SK-N-SH (cell line): ENCODE results near the gene TGM3. TPM values are rescaled to one million over a fixed set of nuclear protein-coding genes. Genes with fewer than 3 reads are reported as not detected.

Source experiments
- CTCF ChIA-PET: fragments of 300-600, 350-600 bp; formaldehyde crosslinking; extraction: SDS; loops from one replicate; lab custom pipeline; 2021; lab: Yijun Ruan, JAX
- POLR2A ChIA-PET: fragments of 350-600 bp; sonication (Branson Sonifier 250); formaldehyde crosslinking; extraction: SDS; loops from one replicate; lab custom pipeline; 2020; ENCODE audit warnings: antibody characterized with exemption, inconsistent platforms; lab: Yijun Ruan, JAX
- DNase-seq: peaks from one replicate; pipeline ENCODE4 v3.0.0; 2012
- H2AFZ ChIP-seq: fragments of 200-600 bp; sonication (generic); 2 replicates; pipeline ENCODE4 v1.8.1; 2016; ENCODE audit warnings: antibody characterized with exemption, mild to moderate bottlenecking, low read depth
- H3F3A ChIP-seq: fragments of 200-600 bp; sonication (generic); replicated peaks from 2 replicates; pipeline ENCODE3; 2016; ENCODE audit warnings: antibody characterized with exemption, mild to moderate bottlenecking; ENCODE audit not compliant: insufficient read depth
- H3K27ac ChIP-seq, 2 experiments: fragments of 200-500 bp in 1 of 2; fragments of 200-600 bp in 1 of 2; sonication (Bioruptor generic) in 1 of 2; sonication (generic), shearing (Covaris generic) in 1 of 2; 2 replicates each; pipeline versions ENCODE4 v1.5.1 to v1.6.1; 2014 to 2016; ENCODE audit warnings: low read depth in 2 of 2, inconsistent platforms in 1 of 2, low read length in 1 of 2, mild to moderate bottlenecking in 1 of 2, mixed read lengths in 1 of 2
- H3K27me3 ChIP-seq: fragments of 200-600 bp; sonication (generic), shearing (Covaris generic); 2 replicates; pipeline ENCODE4 v1.6.1; 2016; ENCODE audit warnings: mixed run types; ENCODE audit not compliant: insufficient read depth
- H3K36me3 ChIP-seq, 2 experiments: fragments of 200-500 bp in 1 of 2; fragments of 200-600 bp in 1 of 2; sonication (Bioruptor generic) in 1 of 2; sonication (generic) in 1 of 2; replicated peaks in 1 of 2; 2 replicates each; pipeline versions ENCODE3 to v1.5.1; 2014 to 2016; ENCODE audit warnings: low read length in 1 of 2, mild to moderate bottlenecking in 1 of 2; ENCODE audit not compliant: insufficient read depth in 2 of 2, control insufficient read depth in 1 of 2
- H3K4me1 ChIP-seq, 2 experiments: fragments of 200-500 bp in 1 of 2; fragments of 200-600 bp in 1 of 2; sonication (Bioruptor generic) in 1 of 2; sonication (generic), shearing (Covaris generic) in 1 of 2; 2 replicates each; pipeline versions ENCODE4 v1.5.1 to v1.6.1; 2014 to 2016; ENCODE audit warnings: low read depth in 1 of 2, low read length in 1 of 2, mixed run types in 1 of 2; ENCODE audit not compliant: insufficient read depth in 2 of 2, control insufficient read depth in 1 of 2
- H3K4me2 ChIP-seq: fragments of 200-600 bp; sonication (generic), shearing (Covaris generic); 2 replicates; pipeline ENCODE4 v1.6.1; 2017; ENCODE audit warnings: mixed run types
- H3K4me3 ChIP-seq, 2 experiments: fragments of 200-500 bp in 1 of 2; fragments of 200-600 bp in 1 of 2; sonication (Bioruptor generic) in 1 of 2; sonication (generic), shearing (Covaris generic) in 1 of 2; 2 replicates each; pipeline versions ENCODE4 v1.5.1 to v1.8.1; 2014 to 2016; ENCODE audit warnings: low read depth in 2 of 2, inconsistent platforms in 1 of 2, low read length in 1 of 2, mild to moderate bottlenecking in 1 of 2, mixed read lengths in 1 of 2, moderate library complexity in 1 of 2
- H3K79me2 ChIP-seq: fragments of 200-600 bp; sonication (generic); 2 replicates; pipeline ENCODE4 v1.8.1; 2017; ENCODE audit warnings: mild to moderate bottlenecking; ENCODE audit not compliant: insufficient read depth
- H3K9ac ChIP-seq: fragments of 200-600 bp; sonication (generic); 2 replicates; pipeline ENCODE4 v1.6.1; 2017; ENCODE audit warnings: mixed run types
- H3K9me2 ChIP-seq: fragments of 200-600 bp; sonication (generic); 2 replicates; pipeline ENCODE4 v1.6.1; 2017; ENCODE audit warnings: mixed run types
- H3K9me3 ChIP-seq: fragments of 200-600 bp; sonication (generic); 2 replicates; pipeline ENCODE4 v1.6.1; 2017; ENCODE audit warnings: mixed run types, mild to moderate bottlenecking, moderate library complexity
- H4K20me1 ChIP-seq: fragments of 200-600 bp; sonication (generic); 2 replicates; pipeline ENCODE4 v1.6.1; 2017; ENCODE audit warnings: mild to moderate bottlenecking, mixed run types; ENCODE audit not compliant: insufficient read depth
- CHD2 ChIP-seq: fragments of 150-350 bp; IDR thresholded peaks from 2 replicates; pipeline ENCODE4 v1.6.1; 2018; ENCODE audit warnings: low read length; ENCODE audit not compliant: partially characterized antibody
- ELF1 ChIP-seq: IDR thresholded peaks from 2 replicates; pipeline ENCODE4 v1.4.0; 2012
- FOSL2 ChIP-seq: IDR thresholded peaks from 2 replicates; pipeline ENCODE4 v1.4.0; 2012; ENCODE audit warnings: low read depth, mild to moderate bottlenecking, moderate library complexity, borderline replicate concordance
- FOXJ3 ChIP-seq: sonication (generic); formaldehyde crosslinking; IDR thresholded peaks from 2 replicates; pipeline ENCODE4 v1.5.1; 2020; ENCODE audit warnings: mild to moderate bottlenecking, missing genetic modification reagents
- FOXM1 ChIP-seq: IDR thresholded peaks from 2 replicates; pipeline ENCODE4 v1.4.0; 2012; ENCODE audit warnings: low read depth, mild to moderate bottlenecking
- GATA2 ChIP-seq: sonication (generic); formaldehyde crosslinking; IDR thresholded peaks from 2 replicates; pipeline ENCODE4 v1.5.0; 2020; ENCODE audit warnings: mild to moderate bottlenecking, missing genetic modification reagents
- JUND ChIP-seq: IDR thresholded peaks from 2 replicates; pipeline ENCODE4 v1.4.0; 2012
- MEF2A ChIP-seq: IDR thresholded peaks from 2 replicates; pipeline ENCODE4 v1.4.0; 2012; ENCODE audit warnings: low read depth, borderline replicate concordance
- MXI1 ChIP-seq: IDR thresholded peaks from 2 replicates; pipeline ENCODE4 v1.6.1; 2012; ENCODE audit warnings: mild to moderate bottlenecking, low read depth, low read length, improper control_type of control experiment
- RAD21 ChIP-seq: IDR thresholded peaks from 2 replicates; pipeline ENCODE4 v1.6.1; 2012; ENCODE audit warnings: mild to moderate bottlenecking, low read length
- RCOR1 ChIP-seq: fragments of 150-350 bp; IDR thresholded peaks from 2 replicates; pipeline ENCODE4 v1.6.1; 2017; ENCODE audit warnings: antibody characterized with exemption, low read length
- RFX5 ChIP-seq: IDR thresholded peaks from 2 replicates; pipeline ENCODE4 v1.6.1; 2012; ENCODE audit warnings: mild to moderate bottlenecking, improper control_type of control experiment, low read length
- RXRA ChIP-seq: IDR thresholded peaks from 2 replicates; pipeline ENCODE4 v1.4.0; 2012; ENCODE audit warnings: low read depth, mild to moderate bottlenecking, borderline replicate concordance
- SIN3A ChIP-seq: IDR thresholded peaks from 2 replicates; pipeline ENCODE4 v1.6.1; 2012; ENCODE audit warnings: low read depth, mild to moderate bottlenecking, low read length, moderate library complexity, borderline replicate concordance
- SMC3 ChIP-seq: IDR thresholded peaks from 2 replicates; pipeline ENCODE4 v1.6.1; 2012; ENCODE audit warnings: low read depth, low read length, improper control_type of control experiment
- TCF12 ChIP-seq: IDR thresholded peaks from 2 replicates; pipeline ENCODE4 v1.4.0; 2012
- TEAD4 ChIP-seq: IDR thresholded peaks from 2 replicates; pipeline ENCODE4 v1.4.0; 2012; ENCODE audit warnings: mild to moderate bottlenecking, borderline replicate concordance; ENCODE audit not compliant: insufficient read depth
- YY1 ChIP-seq: IDR thresholded peaks from 2 replicates; pipeline ENCODE4 v1.4.0; 2012; ENCODE audit warnings: low read depth, mild to moderate bottlenecking
- WGBS: methylation state at CpG from one replicate; pipeline ENCODE4 v1.1.6; 2017; ENCODE audit warnings: low lambda C conversion rate; 5-methylcytosine and 5-hydroxymethylcytosine counted together
- polyA plus RNA-seq, 3 experiments: library from polyadenylated mRNA; depleted of rRNA; stranded (reverse); fragments of >200 nt; gene quantifications; 2 replicates each; pipeline ENCODE4 v1.2.3, GENCODE V29; 2012
- TF ChIP-seq, protein P1 (sequence below): IDR thresholded peaks from 2 replicates; pipeline ENCODE4; 2012
- TF ChIP-seq, protein P2 (sequence below): fragments of 150-350 bp; IDR thresholded peaks from 2 replicates; pipeline ENCODE4 v1.6.1; 2016; ENCODE audit warnings: mild to moderate bottlenecking, low read depth, low read length
- TF ChIP-seq, protein P3 (sequence below): IDR thresholded peaks from 2 replicates; pipeline ENCODE4 v1.6.1; 2012; ENCODE audit warnings: mild to moderate bottlenecking, low read depth, low read length, moderate library complexity
- TF ChIP-seq, protein P4 (sequence below): fragments of 200-600 bp; sonication (generic); IDR thresholded peaks from 2 replicates; pipeline ENCODE4 v1.6.1; 2017; ENCODE audit warnings: antibody characterized with exemption, mild to moderate bottlenecking, moderate library complexity
- TF ChIP-seq, protein P5 (sequence below): fragments of 150-350 bp; IDR thresholded peaks from 2 replicates; pipeline ENCODE4 v1.6.1; 2017; ENCODE audit warnings: antibody characterized with exemption, low read length, low read depth, borderline replicate concordance

Gene TGM3
- polyA plus RNA-seq, 1 of the 3 experiments (the other 2 are of a cell fraction), result not detected

DNA sequence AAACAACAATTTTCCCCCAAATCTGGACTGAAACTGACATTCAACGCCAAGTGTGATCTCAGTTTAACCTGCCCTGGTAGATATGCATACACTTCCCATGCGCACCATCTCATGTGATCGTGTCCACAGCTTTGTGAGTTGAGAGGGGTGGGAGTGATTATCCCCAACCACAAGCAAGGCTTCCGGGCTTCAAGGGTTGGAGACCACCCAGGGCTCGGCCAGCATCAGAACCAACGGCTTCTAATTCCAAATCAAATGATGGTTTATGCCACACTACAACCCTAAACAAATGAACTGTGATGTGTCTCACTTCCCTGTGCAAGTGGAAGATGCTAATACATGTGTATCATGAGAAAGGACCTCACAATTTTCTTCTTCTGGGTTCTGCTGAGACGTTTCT, 515 bp upstream of the TGM3 start (continued):
- TF ChIP-seq CHD2 (no peak), GATA2 (no peak), SIN3A (no peak), YY1 (no peak), RFX5 (no peak), RCOR1 (no peak), FOSL2 (no peak), SMC3 (no peak), FOXJ3 (CRISPR knock-in tag) (no peak)
- TF ChIP-seq, protein P1, sequence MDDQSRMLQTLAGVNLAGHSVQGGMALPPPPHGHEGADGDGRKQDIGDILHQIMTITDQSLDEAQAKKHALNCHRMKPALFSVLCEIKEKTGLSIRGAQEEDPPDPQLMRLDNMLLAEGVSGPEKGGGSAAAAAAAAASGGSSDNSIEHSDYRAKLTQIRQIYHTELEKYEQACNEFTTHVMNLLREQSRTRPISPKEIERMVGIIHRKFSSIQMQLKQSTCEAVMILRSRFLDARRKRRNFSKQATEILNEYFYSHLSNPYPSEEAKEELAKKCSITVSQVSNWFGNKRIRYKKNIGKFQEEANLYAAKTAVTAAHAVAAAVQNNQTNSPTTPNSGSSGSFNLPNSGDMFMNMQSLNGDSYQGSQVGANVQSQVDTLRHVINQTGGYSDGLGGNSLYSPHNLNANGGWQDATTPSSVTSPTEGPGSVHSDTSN, result no peak

DNA sequence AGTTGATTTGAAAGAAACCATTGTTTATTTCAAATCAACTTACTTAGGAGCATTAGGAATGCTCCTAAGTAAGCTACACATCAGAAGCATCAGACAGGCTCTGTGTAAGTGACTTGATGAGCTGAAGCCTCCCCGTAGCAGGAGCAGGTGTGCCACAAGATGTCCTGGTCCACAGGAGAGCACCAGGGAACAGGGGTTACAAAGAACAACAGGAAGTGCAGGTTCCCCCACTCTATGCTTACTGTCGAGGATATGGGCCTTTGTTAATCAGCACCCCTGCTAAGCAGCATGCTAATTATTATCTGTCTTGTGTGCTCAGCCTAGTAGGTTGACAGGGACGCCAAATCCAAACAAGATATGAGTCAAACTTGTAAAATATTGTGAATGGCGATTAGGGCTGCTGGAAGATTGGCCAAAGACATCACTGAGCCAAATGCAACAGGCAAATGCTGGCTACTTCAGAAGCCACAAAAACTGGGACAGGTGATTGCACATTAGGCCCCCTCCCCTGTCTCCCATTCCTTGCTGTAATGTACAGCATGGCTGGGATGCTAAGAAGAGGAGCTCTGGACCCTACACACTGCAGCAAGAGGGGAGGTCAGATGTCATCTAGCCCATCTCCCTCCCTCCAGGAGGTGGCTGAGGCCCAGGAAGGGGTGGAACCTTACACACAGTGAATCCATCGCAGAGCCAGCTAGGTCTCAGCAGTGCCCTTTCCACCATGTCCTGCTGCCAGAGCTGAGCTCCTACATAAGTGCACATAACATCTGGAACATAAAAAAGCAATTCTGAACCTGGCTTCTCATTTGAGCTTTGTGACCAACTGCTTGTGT, 939 bp downstream of the TGM3 start:
- 28% methylated on average over 5 of the region's 5 CpGs for WGBS
- Histone ChIP-seq H3K4me2 (no peak overlapping the region), H2AFZ (no peak overlapping the region), H3K27ac (no peak overlapping the region), H3K9me3 (no peaks in the 10 kb centered on the region), H3K79me2 (no peaks in the 10 kb centered on the region), H3K9ac (no peak overlapping the region), H3K4me1 (no peaks in the 10 kb centered on the region), H4K20me1 (no peaks in the 10 kb centered on the region), H3K9me2 (no peaks in the 10 kb centered on the region)
- ChIA-PET POLR2A (no interaction called here), CTCF (interaction anchor here (0.5 kb wide), 1 partner anchor 576 kb away, joined by 3 read pairs; no protein-coding TSS in a partner anchor)
- DNase-seq, result no peak
- TF ChIP-seq FOXM1, result no peak
- TF ChIP-seq TCF12, result no peak
- no peak for TF ChIP-seq YY1
- no peak for TF ChIP-seq CHD2
- TF ChIP-seq RAD21, result no peak
- TF ChIP-seq RCOR1, result no peak
- TF ChIP-seq, protein P2, sequence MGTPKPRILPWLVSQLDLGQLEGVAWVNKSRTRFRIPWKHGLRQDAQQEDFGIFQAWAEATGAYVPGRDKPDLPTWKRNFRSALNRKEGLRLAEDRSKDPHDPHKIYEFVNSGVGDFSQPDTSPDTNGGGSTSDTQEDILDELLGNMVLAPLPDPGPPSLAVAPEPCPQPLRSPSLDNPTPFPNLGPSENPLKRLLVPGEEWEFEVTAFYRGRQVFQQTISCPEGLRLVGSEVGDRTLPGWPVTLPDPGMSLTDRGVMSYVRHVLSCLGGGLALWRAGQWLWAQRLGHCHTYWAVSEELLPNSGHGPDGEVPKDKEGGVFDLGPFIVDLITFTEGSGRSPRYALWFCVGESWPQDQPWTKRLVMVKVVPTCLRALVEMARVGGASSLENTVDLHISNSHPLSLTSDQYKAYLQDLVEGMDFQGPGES, result no peak
- no peak for TF ChIP-seq JUND
- TF ChIP-seq TEAD4, result no peak
- TF ChIP-seq RFX5, result no peak
- no peak for TF ChIP-seq RXRA
- TF ChIP-seq, protein P3, sequence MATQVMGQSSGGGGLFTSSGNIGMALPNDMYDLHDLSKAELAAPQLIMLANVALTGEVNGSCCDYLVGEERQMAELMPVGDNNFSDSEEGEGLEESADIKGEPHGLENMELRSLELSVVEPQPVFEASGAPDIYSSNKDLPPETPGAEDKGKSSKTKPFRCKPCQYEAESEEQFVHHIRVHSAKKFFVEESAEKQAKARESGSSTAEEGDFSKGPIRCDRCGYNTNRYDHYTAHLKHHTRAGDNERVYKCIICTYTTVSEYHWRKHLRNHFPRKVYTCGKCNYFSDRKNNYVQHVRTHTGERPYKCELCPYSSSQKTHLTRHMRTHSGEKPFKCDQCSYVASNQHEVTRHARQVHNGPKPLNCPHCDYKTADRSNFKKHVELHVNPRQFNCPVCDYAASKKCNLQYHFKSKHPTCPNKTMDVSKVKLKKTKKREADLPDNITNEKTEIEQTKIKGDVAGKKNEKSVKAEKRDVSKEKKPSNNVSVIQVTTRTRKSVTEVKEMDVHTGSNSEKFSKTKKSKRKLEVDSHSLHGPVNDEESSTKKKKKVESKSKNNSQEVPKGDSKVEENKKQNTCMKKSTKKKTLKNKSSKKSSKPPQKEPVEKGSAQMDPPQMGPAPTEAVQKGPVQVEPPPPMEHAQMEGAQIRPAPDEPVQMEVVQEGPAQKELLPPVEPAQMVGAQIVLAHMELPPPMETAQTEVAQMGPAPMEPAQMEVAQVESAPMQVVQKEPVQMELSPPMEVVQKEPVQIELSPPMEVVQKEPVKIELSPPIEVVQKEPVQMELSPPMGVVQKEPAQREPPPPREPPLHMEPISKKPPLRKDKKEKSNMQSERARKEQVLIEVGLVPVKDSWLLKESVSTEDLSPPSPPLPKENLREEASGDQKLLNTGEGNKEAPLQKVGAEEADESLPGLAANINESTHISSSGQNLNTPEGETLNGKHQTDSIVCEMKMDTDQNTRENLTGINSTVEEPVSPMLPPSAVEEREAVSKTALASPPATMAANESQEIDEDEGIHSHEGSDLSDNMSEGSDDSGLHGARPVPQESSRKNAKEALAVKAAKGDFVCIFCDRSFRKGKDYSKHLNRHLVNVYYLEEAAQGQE, result no peak
- no peak for TF ChIP-seq MXI1
- TF ChIP-seq, protein P4, sequence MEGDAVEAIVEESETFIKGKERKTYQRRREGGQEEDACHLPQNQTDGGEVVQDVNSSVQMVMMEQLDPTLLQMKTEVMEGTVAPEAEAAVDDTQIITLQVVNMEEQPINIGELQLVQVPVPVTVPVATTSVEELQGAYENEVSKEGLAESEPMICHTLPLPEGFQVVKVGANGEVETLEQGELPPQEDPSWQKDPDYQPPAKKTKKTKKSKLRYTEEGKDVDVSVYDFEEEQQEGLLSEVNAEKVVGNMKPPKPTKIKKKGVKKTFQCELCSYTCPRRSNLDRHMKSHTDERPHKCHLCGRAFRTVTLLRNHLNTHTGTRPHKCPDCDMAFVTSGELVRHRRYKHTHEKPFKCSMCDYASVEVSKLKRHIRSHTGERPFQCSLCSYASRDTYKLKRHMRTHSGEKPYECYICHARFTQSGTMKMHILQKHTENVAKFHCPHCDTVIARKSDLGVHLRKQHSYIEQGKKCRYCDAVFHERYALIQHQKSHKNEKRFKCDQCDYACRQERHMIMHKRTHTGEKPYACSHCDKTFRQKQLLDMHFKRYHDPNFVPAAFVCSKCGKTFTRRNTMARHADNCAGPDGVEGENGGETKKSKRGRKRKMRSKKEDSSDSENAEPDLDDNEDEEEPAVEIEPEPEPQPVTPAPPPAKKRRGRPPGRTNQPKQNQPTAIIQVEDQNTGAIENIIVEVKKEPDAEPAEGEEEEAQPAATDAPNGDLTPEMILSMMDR, result no peak
- no peak for TF ChIP-seq SMC3
- TF ChIP-seq, protein P5, sequence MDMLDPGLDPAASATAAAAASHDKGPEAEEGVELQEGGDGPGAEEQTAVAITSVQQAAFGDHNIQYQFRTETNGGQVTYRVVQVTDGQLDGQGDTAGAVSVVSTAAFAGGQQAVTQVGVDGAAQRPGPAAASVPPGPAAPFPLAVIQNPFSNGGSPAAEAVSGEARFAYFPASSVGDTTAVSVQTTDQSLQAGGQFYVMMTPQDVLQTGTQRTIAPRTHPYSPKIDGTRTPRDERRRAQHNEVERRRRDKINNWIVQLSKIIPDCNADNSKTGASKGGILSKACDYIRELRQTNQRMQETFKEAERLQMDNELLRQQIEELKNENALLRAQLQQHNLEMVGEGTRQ, result no peak
- no peak for TF ChIP-seq FOSL2
- no peak for TF ChIP-seq MEF2A
- no peak for TF ChIP-seq GATA2
- TF ChIP-seq ELF1, result no peak
- TF ChIP-seq, all 33 proteins: peak for 0
- Histone ChIP-seq H3K4me3 (no peak overlapping the region), H3K36me3 (no peaks in the 10 kb centered on the region), H3F3A (no peaks in the 10 kb centered on the region), H3K27me3 (peaks cover 13% of the 10 kb centered on the region)
